ENCODE results near the gene DHRSX.
"Not testable (repeated sequence)": the region's sequence is repeated elsewhere in the genome, so short reads cannot be mapped to it uniquely, and the experiment has no call there.

DNA sequence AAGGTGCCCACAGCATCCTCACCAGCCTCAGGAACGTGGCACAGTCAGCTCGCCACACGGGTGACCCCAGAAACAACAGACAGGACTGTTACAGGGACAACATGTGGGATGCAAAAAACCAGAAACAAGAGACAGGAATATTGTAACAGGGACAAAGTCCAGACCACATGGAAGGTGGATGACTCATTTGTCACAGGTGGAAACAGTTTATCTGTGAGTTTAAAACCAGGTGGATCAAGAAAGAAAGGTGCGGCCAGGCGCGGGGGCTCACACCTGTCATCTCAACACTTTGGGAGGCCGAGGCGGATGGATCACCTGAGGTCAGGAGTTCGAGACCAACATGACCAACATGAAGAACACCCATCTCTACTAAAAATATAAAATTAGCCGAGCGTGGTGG lies 23.5 kb downstream of the DHRSX start:
- not testable (repeated sequence) for TF ChIP-seq ZFP3 (CRISPR knock-in tag; IDR thresholded peaks at IDR 0.05); SNAI2 (CRISPR knock-in tag; IDR thresholded peaks at IDR 0.05); ZC3H10 (CRISPR knock-in tag; IDR thresholded peaks at IDR 0.05); PPARA (CRISPR knock-in tag; IDR thresholded peaks at IDR 0.05; ENCODE audit: borderline replicate concordance); RARB (CRISPR knock-in tag; IDR thresholded peaks at IDR 0.05); CSDC2 (CRISPR knock-in tag; IDR thresholded peaks at IDR 0.05); TOX (CRISPR knock-in tag; IDR thresholded peaks at IDR 0.05; ENCODE audit: borderline replicate concordance); ARNTL (CRISPR knock-in tag; IDR thresholded peaks at IDR 0.05; ENCODE audit: borderline replicate concordance, low read depth)
- TF ChIP-seq, protein P1, sequence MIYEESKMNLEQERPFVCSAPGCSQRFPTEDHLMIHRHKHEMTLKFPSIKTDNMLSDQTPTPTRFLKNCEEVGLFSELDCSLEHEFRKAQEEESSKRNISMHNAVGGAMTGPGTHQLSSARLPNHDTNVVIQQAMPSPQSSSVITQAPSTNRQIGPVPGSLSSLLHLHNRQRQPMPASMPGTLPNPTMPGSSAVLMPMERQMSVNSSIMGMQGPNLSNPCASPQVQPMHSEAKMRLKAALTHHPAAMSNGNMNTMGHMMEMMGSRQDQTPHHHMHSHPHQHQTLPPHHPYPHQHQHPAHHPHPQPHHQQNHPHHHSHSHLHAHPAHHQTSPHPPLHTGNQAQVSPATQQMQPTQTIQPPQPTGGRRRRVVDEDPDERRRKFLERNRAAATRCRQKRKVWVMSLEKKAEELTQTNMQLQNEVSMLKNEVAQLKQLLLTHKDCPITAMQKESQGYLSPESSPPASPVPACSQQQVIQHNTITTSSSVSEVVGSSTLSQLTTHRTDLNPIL (CRISPR knock-in tag; IDR thresholded peaks at IDR 0.05; ENCODE audit: low read depth), result not testable (repeated sequence)
- TF ChIP-seq, protein P2, sequence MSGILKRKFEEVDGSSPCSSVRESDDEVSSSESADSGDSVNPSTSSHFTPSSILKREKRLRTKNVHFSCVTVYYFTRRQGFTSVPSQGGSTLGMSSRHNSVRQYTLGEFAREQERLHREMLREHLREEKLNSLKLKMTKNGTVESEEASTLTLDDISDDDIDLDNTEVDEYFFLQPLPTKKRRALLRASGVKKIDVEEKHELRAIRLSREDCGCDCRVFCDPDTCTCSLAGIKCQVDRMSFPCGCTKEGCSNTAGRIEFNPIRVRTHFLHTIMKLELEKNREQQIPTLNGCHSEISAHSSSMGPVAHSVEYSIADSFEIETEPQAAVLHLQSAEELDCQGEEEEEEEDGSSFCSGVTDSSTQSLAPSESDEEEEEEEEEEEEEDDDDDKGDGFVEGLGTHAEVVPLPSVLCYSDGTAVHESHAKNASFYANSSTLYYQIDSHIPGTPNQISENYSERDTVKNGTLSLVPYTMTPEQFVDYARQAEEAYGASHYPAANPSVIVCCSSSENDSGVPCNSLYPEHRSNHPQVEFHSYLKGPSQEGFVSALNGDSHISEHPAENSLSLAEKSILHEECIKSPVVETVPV (CRISPR knock-in tag; IDR thresholded peaks at IDR 0.05), result not testable (repeated sequence)

All from SK-N-SH treated with all-trans-retinoic acid at 6 μM for 48 hours (cell line).